Adrenal gland (tissue), 12 donors: ENCODE results near the gene UBE2R2. TPM values are rescaled to one million over a fixed set of nuclear protein-coding genes. Genes with fewer than 3 reads are reported as not detected.
"Not testable (repeated sequence)": the region's sequence is repeated elsewhere in the genome, so short reads cannot be mapped to it uniquely, and the experiment has no call there.

Source experiments
- DNase-seq, 7 donors: peaks; one replicate each; pipeline ENCODE4 v3.0.0-alpha.2; 2019 to 2020
- H3K27ac ChIP-seq, 5 donors: fragments of 200-600 bp; sonication (generic) in 4 of 5; 1 replicate in 3 of 5; 2 replicates in 2 of 5; pipeline versions ENCODE4 v1.5.1 to v1.8.0; 2016 to 2020; ENCODE audit warnings: mild to moderate bottlenecking in 1 of 5
- H3K27me3 ChIP-seq: fragments of 200-600 bp; 2 replicates; pipeline ENCODE4 v1.8.0; 2021
- H3K36me3 ChIP-seq, 2 donors: fragments of 200-600 bp; replicated peaks in 1 of 2; 1 replicate in 1 of 2; 2 replicates in 1 of 2; pipeline versions ENCODE4 v1.5.1 to v1.8.0; 2018 to 2022
- H3K4me1 ChIP-seq, 2 donors: fragments of 200-600 bp; replicated peaks in 1 of 2; 1 replicate in 1 of 2; 2 replicates in 1 of 2; pipeline versions ENCODE4 v1.5.1 to v1.8.0; 2018 to 2021
- H3K4me3 ChIP-seq, 4 donors: fragments of 200-600 bp; sonication (generic) in 3 of 4; one replicate each; pipeline ENCODE4 v1.5.1; 2016 to 2018
- H3K9me3 ChIP-seq, 3 donors: fragments of 200-600 bp; sonication (generic) in 1 of 3; replicated peaks in 1 of 3; 1 replicate in 2 of 3; 2 replicates in 1 of 3; pipeline versions ENCODE4 v1.5.1 to v1.8.0; 2016 to 2021
- CTCF ChIP-seq, 6 experiments: fragments of 450-650 bp in 4 of 6; fragments of 200-600 bp in 2 of 6; sonication (generic) in 1 of 6; IDR thresholded peaks; 1 replicate in 5 of 6; 2 replicates in 1 of 6; pipeline versions ENCODE4 v1.5.1 to v1.8.0; 2016 to 2021; ENCODE audit warnings: antibody characterized with exemption in 6 of 6, mild to moderate bottlenecking in 2 of 6, moderate library complexity in 1 of 6
- POLR2A ChIP-seq, 2 donors: fragments of 450-650 bp; IDR thresholded peaks; one replicate each; pipeline ENCODE4 v1.6.1; 2017; ENCODE audit warnings: antibody characterized with exemption in 2 of 2, mild to moderate bottlenecking in 2 of 2, moderate library complexity in 1 of 2
- WGBS, 4 donors: extraction: QIAGEN DNeasy Blood & Tissue Kit in 2 of 4; methylation state at CpG; one replicate each; pipeline versions ENCODE4 v1.1.5 to v1.1.7; 2013 to 2017; 5-methylcytosine and 5-hydroxymethylcytosine counted together
- intact Hi-C, 2 donors: fragments of 100-400 bp; cut with DNase I; formaldehyde crosslinking; loops; one replicate each; pipeline versions ENCODE4 v1.14.1 to v1.15.0; 2022 to 2023
- polyA plus RNA-seq, 3 donors: library from polyadenylated mRNA; stranded (reverse); fragments of 200-250 nt in 2 of 3; fragments of 350-450 nt in 1 of 3; fragmentation: Illumina TruSeq in 1 of 3; extraction: RNeasy Lipid Tissue Mini Kit (QIAGEN cat#74804) in 1 of 3; gene quantifications; one replicate each; pipeline ENCODE4 v1.2.3, GENCODE V29; 2013 to 2014
- total RNA-seq, 9 donors: library from RNA; depleted of rRNA in 4 of 9; stranded (reverse); fragments of >200 nt in 4 of 9; fragments of 120-200 nt in 1 of 9; fragmentation: NEBNext Ultra II Directional in 1 of 9; extraction: Animal tissue kit (Norgen Biotek cat#: 25700) in 1 of 9; gene quantifications; one replicate each; pipeline versions ENCODE4 v1.1.0 to v1.2.4, GENCODE V29; 2013 to 2023
- donor health status: healthy with polysubstance abuse.
- donor health status: Bipolar disorder and iron deficiency.
- donor health status: DM: yes; HTN: yes; CAD: no.
- donor health status: DM: no; HTN: no; CAD: no.
- donor health status: DM: no; HTN: no; CAD: no.
- donor health status: DM: yes; HTN: yes; CAD: no.

Gene UBE2R2
- total and polyA plus RNA-seq, 12 donors: 12.8 to 46.7 (median 26.9) TPM

GRCh38 chr9:33867747-33868439 is 50.9 kb downstream of the UBE2R2 start:
- Histone ChIP-seq H3K4me3 (peak overlapping the region in 1 of 4 donors; percentile 33), H3K27ac (peak overlapping the region in 4 of 5 donors; percentile 33 to 87 (median 72)), H3K9me3 (no peaks in the 10 kb centered on the region), H3K36me3 (no peaks in the 10 kb centered on the region), H3K27me3 (no peaks in the 10 kb centered on the region), H3K4me1 (peaks cover 32 to 50% of the 10 kb centered on the region in 2 donors)
- DNase-seq: peak; percentile 64 to 87 (median 79)
- WGBS, 4 donors: 31 to 41% (median 39%) methylated on average over 11 of the region's 11 CpGs
- intact Hi-C loops: no loop called here
- TF ChIP-seq CTCF (IDR thresholded peaks at IDR 0.05): no peak
- TF ChIP-seq POLR2A (IDR thresholded peaks at IDR 0.05): peak in 1 of 2 donors; percentile 68

GRCh38 chr9:33868440-33868973 is 51.5 kb downstream of the UBE2R2 start:
- TF ChIP-seq POLR2A (IDR thresholded peaks at IDR 0.05) (no peak), CTCF (IDR thresholded peaks at IDR 0.05) (no peak)
- peak overlapping the region in 1 of 4 donors; percentile 33 for H3K4me3 ChIP-seq
- peak overlapping the region in 4 of 5 donors; percentile 3 to 87 (median 72) for H3K27ac ChIP-seq
- H3K4me1 ChIP-seq: peaks cover 32 to 50% of the 10 kb centered on the region in 2 donors
- no peaks in the 10 kb centered on the region for H3K36me3 ChIP-seq
- WGBS, 4 donors: 20 to 26% (median 25%) methylated on average over 3 of the region's 3 CpGs
- H3K9me3 ChIP-seq: no peaks in the 10 kb centered on the region
- peak in 3 of 7 donors; percentile 36 to 41 (median 39) for DNase-seq
- intact Hi-C loops: no loop called here
- H3K27me3 ChIP-seq: no peaks in the 10 kb centered on the region

- Histone ChIP-seq H3K27ac (peak overlapping the region in 2 of 5 donors; percentile 59 to 86), H3K4me1 (peaks cover 32 to 50% of the 10 kb centered on the region in 2 donors)
- H3K27me3 ChIP-seq, DNase-seq, H3K4me3 ChIP-seq, H3K9me3 ChIP-seq, H3K36me3 ChIP-seq, intact Hi-C loops: not testable (repeated sequence)
- WGBS, 4 donors: 96 to 100% (median 98%) methylated on average over 4 of the region's 4 CpGs
Measured at GRCh38 chr9:33869243-33869642, 52.3 kb downstream of the UBE2R2 start.

GRCh38 chr9:33877727-33878489 is 60.9 kb downstream of the UBE2R2 start:
- Histone ChIP-seq H3K9me3 (no peaks in the 10 kb centered on the region), H3K4me3 (no peak overlapping the region), H3K27me3 (no peaks in the 10 kb centered on the region), H3K4me1 (peaks cover 13 to 31% of the 10 kb centered on the region in 2 donors), H3K36me3 (no peaks in the 10 kb centered on the region), H3K27ac (no peak overlapping the region)
- intact Hi-C loops: no loop called here
- no peak for DNase-seq
- WGBS, 4 donors: 77 to 82% (median 79%) methylated on average over 10 of the region's 10 CpGs
- TF ChIP-seq POLR2A (IDR thresholded peaks at IDR 0.05) (no peak), CTCF (IDR thresholded peaks at IDR 0.05) (no peak)
